Measurements from ENCODE around the gene CUX1. TPM values are rescaled to one million over a fixed set of nuclear protein-coding genes. Genes with fewer than 3 reads are reported as not detected.

CUX1 gene
- total RNA-seq, 1 donor from 2014 or later: 66.4 TPM

- Mint-ChIP-seq H3K36me3 (peaks cover 11% of the 10 kb centered on the region), H3K27me3 (ENCODE audit: insufficient read depth, low read depth) (peaks cover 7% of the 10 kb centered on the region), H3K27ac (no peak overlapping the region), H3K9me3 (peaks cover 19% of the 10 kb centered on the region), H3K4me1 (peaks cover 30% of the 10 kb centered on the region), H3K4me3 (no peak overlapping the region)
- H3F3A ChIP-seq (ENCODE audit: low read depth): peaks cover 24% of the 10 kb centered on the region
- peaks cover 37% of the 10 kb centered on the region for H3K4me1 ChIP-seq
- no peak overlapping the region for H2AFZ ChIP-seq (replicated peaks)
- no peaks in the 10 kb centered on the region for H3K27me3 ChIP-seq
- H3K27ac ChIP-seq: no peak overlapping the region
- TF ChIP-seq EZH2 (IDR thresholded peaks at IDR 0.05) (no peak), CTCF (IDR thresholded peaks at IDR 0.05) (no peak), EZH2phosphoT487 (IDR thresholded peaks at IDR 0.05) (no peak)
- H3K4me3 ChIP-seq: no peak overlapping the region
- peaks cover 82% of the 10 kb centered on the region for H4K20me1 ChIP-seq (ENCODE audit: low read depth)
- no peak overlapping the region for H3K9ac ChIP-seq
- DNase-seq (ENCODE audit: low spot score): no peak
- H3K9me3 ChIP-seq (ENCODE audit: low read depth): no peaks in the 10 kb centered on the region
- no peak overlapping the region for H3K4me2 ChIP-seq
- no peaks in the 10 kb centered on the region for H3K36me3 ChIP-seq
- peaks cover 81% of the 10 kb centered on the region for H3K79me2 ChIP-seq (ENCODE audit: low read depth)
Measured at GRCh38 chr7:101932083-101932482, 114.7 kb downstream of the CUX1 start.

- no peaks in the 10 kb centered on the region for H3K36me3 ChIP-seq
- H3K4me1 ChIP-seq: peaks cover 37% of the 10 kb centered on the region
- H3K4me3 ChIP-seq: no peak overlapping the region
- H3K27ac Mint-ChIP-seq: no peak overlapping the region
- H3K27me3 ChIP-seq: no peaks in the 10 kb centered on the region
- peaks cover 80% of the 10 kb centered on the region for H3K79me2 ChIP-seq (ENCODE audit: low read depth)
- H3K4me1 Mint-ChIP-seq: peaks cover 32% of the 10 kb centered on the region
- H3K9ac ChIP-seq: no peak overlapping the region
- H4K20me1 ChIP-seq (ENCODE audit: low read depth): peaks cover 81% of the 10 kb centered on the region
- peaks cover 7% of the 10 kb centered on the region for H3K27me3 Mint-ChIP-seq (ENCODE audit: insufficient read depth, low read depth)
- no peak overlapping the region for H3K27ac ChIP-seq
- H3K9me3 Mint-ChIP-seq: peaks cover 19% of the 10 kb centered on the region
- H2AFZ ChIP-seq (replicated peaks): no peak overlapping the region
- H3F3A ChIP-seq (ENCODE audit: low read depth): peaks cover 24% of the 10 kb centered on the region
- peaks cover 9% of the 10 kb centered on the region for H3K36me3 Mint-ChIP-seq
- TF ChIP-seq CTCF (IDR thresholded peaks at IDR 0.05) (no peak), EZH2phosphoT487 (IDR thresholded peaks at IDR 0.05) (no peak), EZH2 (IDR thresholded peaks at IDR 0.05) (no peak)
- no peak for DNase-seq (ENCODE audit: low spot score)
- no peak overlapping the region for H3K4me2 ChIP-seq
- no peaks in the 10 kb centered on the region for H3K9me3 ChIP-seq (ENCODE audit: low read depth)
- H3K4me3 Mint-ChIP-seq: no peak overlapping the region
Measured at GRCh38 chr7:101933028-101933427, 115.6 kb downstream of the CUX1 start.

GRCh38 chr7:101933688-101934121 lies 116.3 kb downstream of the CUX1 start:
- peaks cover 37% of the 10 kb centered on the region for H3K4me1 ChIP-seq
- H3K4me2 ChIP-seq: no peak overlapping the region
- H4K20me1 ChIP-seq (ENCODE audit: low read depth): peaks cover 79% of the 10 kb centered on the region
- H3K27ac Mint-ChIP-seq: no peak overlapping the region
- no peak overlapping the region for H3K9ac ChIP-seq
- H3K9me3 Mint-ChIP-seq: peaks cover 19% of the 10 kb centered on the region
- H3F3A ChIP-seq (ENCODE audit: low read depth): peaks cover 24% of the 10 kb centered on the region
- no peak overlapping the region for H3K4me3 Mint-ChIP-seq
- no peak overlapping the region for H3K4me3 ChIP-seq
- H3K27ac ChIP-seq: no peak overlapping the region
- H3K36me3 Mint-ChIP-seq: peaks cover 12% of the 10 kb centered on the region
- peaks cover 7% of the 10 kb centered on the region for H3K27me3 Mint-ChIP-seq (ENCODE audit: insufficient read depth, low read depth)
- DNase-seq (ENCODE audit: low spot score): no peak
- no peaks in the 10 kb centered on the region for H3K36me3 ChIP-seq
- TF ChIP-seq CTCF (IDR thresholded peaks at IDR 0.05): no peak
- no peak for TF ChIP-seq EZH2 (IDR thresholded peaks at IDR 0.05)
- no peak for TF ChIP-seq EZH2phosphoT487 (IDR thresholded peaks at IDR 0.05)
- no peaks in the 10 kb centered on the region for H3K9me3 ChIP-seq (ENCODE audit: low read depth)
- no peak overlapping the region for H2AFZ ChIP-seq (replicated peaks)
- H3K27me3 ChIP-seq: no peaks in the 10 kb centered on the region
- H3K79me2 ChIP-seq (ENCODE audit: low read depth): peaks cover 82% of the 10 kb centered on the region
- H3K4me1 Mint-ChIP-seq: peaks cover 32% of the 10 kb centered on the region

Data from neural progenitor cell (in vitro differentiated cells).